ENCODE measurements around the gene H6PD. TPM values are rescaled to one million over a fixed set of nuclear protein-coding genes. Genes with fewer than 3 reads are reported as not detected.

Gene H6PD
- total and polyA plus RNA-seq, 7 donors, result 5.8 to 56.8 (median 23.4) TPM

GRCh38 chr1:9200441-9200840 is 34.1 kb upstream of the H6PD start:
- intact Hi-C loops (cut with DNase I), result no loop called here

DNA sequence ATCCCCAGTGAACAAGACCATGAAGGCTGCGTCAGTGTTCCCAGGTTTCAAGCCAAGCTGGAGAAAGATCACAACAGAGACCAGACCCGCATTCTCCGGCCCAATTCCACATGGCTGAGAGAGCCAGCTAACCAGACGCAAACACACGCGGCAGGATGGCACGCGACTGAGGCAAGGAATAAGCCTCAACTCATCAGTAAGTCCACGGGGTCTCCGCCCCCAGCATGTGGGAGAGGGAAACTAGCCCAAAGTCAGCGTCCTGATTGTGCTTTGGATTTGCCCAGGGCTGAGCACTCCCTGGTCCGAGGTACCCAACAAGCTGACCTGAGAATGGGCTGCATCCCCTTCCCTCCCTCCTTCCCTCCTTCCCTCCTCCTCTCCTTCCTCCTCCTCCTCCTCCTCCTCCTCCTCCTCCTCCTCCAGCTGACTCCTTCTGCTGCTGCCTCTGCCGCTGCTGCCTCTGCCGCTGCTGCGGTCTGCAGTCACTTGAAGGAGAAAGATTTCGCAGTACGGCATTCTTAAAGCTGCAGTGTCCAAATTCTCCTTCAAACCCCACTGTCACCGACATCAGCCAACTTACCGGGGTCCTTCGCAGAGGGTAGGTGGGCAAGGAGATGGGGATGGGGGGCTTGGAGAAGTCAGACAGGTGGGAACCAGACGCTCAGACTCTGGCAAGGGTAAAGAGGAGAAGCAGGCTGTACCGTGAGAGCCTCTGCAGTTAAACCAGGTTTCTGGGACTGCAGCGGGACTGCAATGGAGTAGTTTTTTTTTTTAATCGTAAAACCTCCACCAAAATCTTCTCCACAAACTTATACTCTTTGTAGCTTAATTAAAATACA is 33.0 kb upstream of the H6PD start:
- Histone ChIP-seq H3K4me3 (peak overlapping the region; percentile 46), H3K36me3 (ENCODE audit: insufficient read depth in 1 of 2, low read depth in 1 of 2) (no peaks in the 10 kb centered on the region), H3K4me1 (peaks cover 15% of the 10 kb centered on the region), H3K27ac (no peak overlapping the region), H3K9me3 (no peaks in the 10 kb centered on the region), H3K27me3 (ENCODE audit: insufficient read depth in 3 of 3, low read length in 2 of 3) (peaks cover 0 to 40% (median 6%) of the 10 kb centered on the region in 3 donors)
- DNase-seq, result peak in 1 of 2 donors; percentile 54
- TF ChIP-seq, protein P1, sequence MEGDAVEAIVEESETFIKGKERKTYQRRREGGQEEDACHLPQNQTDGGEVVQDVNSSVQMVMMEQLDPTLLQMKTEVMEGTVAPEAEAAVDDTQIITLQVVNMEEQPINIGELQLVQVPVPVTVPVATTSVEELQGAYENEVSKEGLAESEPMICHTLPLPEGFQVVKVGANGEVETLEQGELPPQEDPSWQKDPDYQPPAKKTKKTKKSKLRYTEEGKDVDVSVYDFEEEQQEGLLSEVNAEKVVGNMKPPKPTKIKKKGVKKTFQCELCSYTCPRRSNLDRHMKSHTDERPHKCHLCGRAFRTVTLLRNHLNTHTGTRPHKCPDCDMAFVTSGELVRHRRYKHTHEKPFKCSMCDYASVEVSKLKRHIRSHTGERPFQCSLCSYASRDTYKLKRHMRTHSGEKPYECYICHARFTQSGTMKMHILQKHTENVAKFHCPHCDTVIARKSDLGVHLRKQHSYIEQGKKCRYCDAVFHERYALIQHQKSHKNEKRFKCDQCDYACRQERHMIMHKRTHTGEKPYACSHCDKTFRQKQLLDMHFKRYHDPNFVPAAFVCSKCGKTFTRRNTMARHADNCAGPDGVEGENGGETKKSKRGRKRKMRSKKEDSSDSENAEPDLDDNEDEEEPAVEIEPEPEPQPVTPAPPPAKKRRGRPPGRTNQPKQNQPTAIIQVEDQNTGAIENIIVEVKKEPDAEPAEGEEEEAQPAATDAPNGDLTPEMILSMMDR (IDR thresholded peaks at IDR 0.05), result no peak
- intact Hi-C loops (cut with DNase I), result no loop called here
- WGBS, 3 donors, result 3 to 5% (median 3%) methylated on average over 21 to 24 of the region's 24 CpGs
- ATAC-seq, result peak in 3 of 4 donors; percentile 20 to 61 (median 42)

More at GRCh38 chr1:9200441-9200840, 34.1 kb upstream of the H6PD start:
- DNase-seq (no peak), ATAC-seq (no peak)
- no peak overlapping the region for H3K4me3 ChIP-seq
- peaks cover 26% of the 10 kb centered on the region for H3K4me1 ChIP-seq
- no peaks in the 10 kb centered on the region for H3K36me3 ChIP-seq (ENCODE audit: insufficient read depth in 1 of 2, low read depth in 1 of 2)
- TF ChIP-seq, protein P1 (IDR thresholded peaks at IDR 0.05), result no peak
- H3K9me3 ChIP-seq, result no peaks in the 10 kb centered on the region
- peaks cover 0 to 40% (median 6%) of the 10 kb centered on the region in 3 donors for H3K27me3 ChIP-seq (ENCODE audit: insufficient read depth in 3 of 3, low read length in 2 of 3)
- no peak overlapping the region for H3K27ac ChIP-seq
- WGBS, 3 donors, result 72 to 78% (median 78%) methylated on average over 7 of the region's 7 CpGs

DNA sequence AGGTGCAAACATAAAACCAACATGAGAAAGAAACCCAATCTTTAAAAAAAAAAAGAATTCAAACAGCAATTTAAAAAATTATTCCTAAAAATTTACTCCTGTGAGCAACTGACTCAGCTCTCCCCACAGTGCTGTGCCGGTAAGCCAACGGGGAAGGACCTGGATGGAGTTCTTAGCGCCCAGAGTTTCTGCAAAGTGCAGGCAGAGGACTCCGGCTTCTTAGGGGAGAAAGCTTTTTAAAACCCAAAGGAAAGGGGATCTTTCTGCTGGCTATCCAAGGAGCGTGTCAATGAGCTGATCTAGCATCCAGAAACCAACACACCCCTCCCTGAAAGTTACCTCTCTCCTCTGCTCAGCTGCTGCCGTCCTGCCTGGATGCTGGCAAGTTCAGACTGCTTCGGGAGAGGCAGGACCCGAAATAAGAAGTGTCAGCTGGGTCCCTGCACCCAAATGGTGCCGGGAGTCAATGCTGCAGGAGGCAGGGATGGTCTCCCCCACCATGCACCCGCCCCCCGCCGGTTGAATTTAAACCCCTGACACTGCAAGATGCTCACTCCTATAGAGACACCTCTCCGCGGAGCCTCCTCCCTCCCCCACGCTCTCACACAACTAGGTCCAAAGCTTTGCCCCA is 32.2 kb upstream of the H6PD start:
- intact Hi-C loops (cut with DNase I), result no loop called here
- TF ChIP-seq, protein P1 (IDR thresholded peaks at IDR 0.05), result no peak

GRCh38 chr1:9203511-9203982 is 31.0 kb upstream of the H6PD start:
- H3K9me3 ChIP-seq, result no peaks in the 10 kb centered on the region
- TF ChIP-seq, protein P1 (IDR thresholded peaks at IDR 0.05), result no peak
- peaks cover 5% of the 10 kb centered on the region for H3K4me1 ChIP-seq
- WGBS, 3 donors, result 64 to 77% (median 68%) methylated on average over 11 of the region's 11 CpGs
- H3K27ac ChIP-seq, result no peak overlapping the region
- no peak overlapping the region for H3K4me3 ChIP-seq
- ATAC-seq, result no peak
- peaks cover 0 to 40% (median 6%) of the 10 kb centered on the region in 3 donors for H3K27me3 ChIP-seq (ENCODE audit: insufficient read depth in 3 of 3, low read length in 2 of 3)
- no peak for DNase-seq
- intact Hi-C loops (cut with DNase I), result no loop called here
- H3K36me3 ChIP-seq (ENCODE audit: insufficient read depth in 1 of 2, low read depth in 1 of 2), result no peaks in the 10 kb centered on the region

More for the DNA sequence above, 32.2 kb upstream of the H6PD start:
- no peak overlapping the region for H3K27ac ChIP-seq
- 15 to 19% (median 16%) methylated on average over 15 of the region's 15 CpGs for WGBS, 3 donors
- DNase-seq (no peak), ATAC-seq (no peak)
- H3K4me3 ChIP-seq, result peak overlapping the region; percentile 45
- H3K4me1 ChIP-seq, result peaks cover 8% of the 10 kb centered on the region
- H3K36me3 ChIP-seq (ENCODE audit: insufficient read depth in 1 of 2, low read depth in 1 of 2), result no peaks in the 10 kb centered on the region
- H3K27me3 ChIP-seq (ENCODE audit: insufficient read depth in 3 of 3, low read length in 2 of 3), result peaks cover 0 to 40% (median 6%) of the 10 kb centered on the region in 3 donors
- no peaks in the 10 kb centered on the region for H3K9me3 ChIP-seq
